ENCODE results near the gene STARD8. TPM values are rescaled to one million over a fixed set of nuclear protein-coding genes. Genes with fewer than 3 reads are reported as not detected.

The STARD8 gene
- total RNA-seq, 1 donor from 2014 or later = 9.9 TPM

- DNase-seq (ENCODE audit: extremely low spot score, unreplicated experiment) = no peak
- Mint-ChIP-seq H3K27me3 (no peaks in the 10 kb centered on the region), H3K4me1 (ENCODE audit: unreplicated experiment) (peaks cover 30% of the 10 kb centered on the region), H3K4me3 (no peak overlapping the region), H3K27ac (no peak overlapping the region), H3K9me3 (peaks cover 10% of the 10 kb centered on the region), H3K36me3 (no peaks in the 10 kb centered on the region)
- no peak for TF ChIP-seq CTCF (conservative IDR thresholded peaks at IDR 0.05)
Measured at GRCh38 chrX:68671221-68671620, 23.8 kb downstream of the STARD8 start.

DNA sequence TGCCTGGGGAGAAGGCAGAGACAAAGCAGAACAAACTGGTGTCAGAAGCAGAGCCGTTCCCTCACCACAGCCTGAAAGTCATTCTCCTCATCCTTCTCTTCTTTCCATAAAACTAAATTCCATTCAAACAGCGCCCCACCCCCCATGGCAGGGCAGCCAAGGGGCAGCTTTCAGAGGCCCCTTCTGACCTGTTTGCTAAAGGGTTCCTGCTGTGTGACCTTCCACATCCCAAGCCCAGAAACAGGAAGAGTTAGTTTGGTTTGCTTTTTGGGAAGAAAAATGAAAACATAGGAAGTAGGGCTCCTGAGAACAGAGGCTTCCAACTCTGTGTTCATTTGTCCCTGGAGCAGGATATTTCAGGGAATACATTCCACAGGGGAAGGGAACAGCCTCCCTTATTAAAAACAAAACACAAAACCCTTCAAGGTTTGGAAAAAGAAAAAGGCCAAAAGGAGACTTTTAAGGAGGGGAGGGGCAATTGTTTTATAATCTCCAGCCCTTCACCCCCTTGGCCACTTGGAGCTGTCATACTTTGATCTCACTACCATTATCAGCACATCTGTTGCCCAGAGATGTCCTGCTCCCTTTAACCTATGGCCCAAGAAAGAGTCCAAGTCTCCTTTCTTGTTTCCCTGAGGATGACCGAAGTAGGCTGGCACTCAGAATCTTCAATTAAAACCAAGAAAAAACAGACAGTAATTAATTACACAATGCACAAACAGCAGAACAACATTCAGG is 25.3 kb downstream of the STARD8 start:
- Mint-ChIP-seq H3K27ac (no peak overlapping the region), H3K36me3 (no peaks in the 10 kb centered on the region), H3K4me1 (ENCODE audit: unreplicated experiment) (peaks cover 30% of the 10 kb centered on the region), H3K4me3 (peak overlapping the region; percentile 14), H3K9me3 (peaks cover 10% of the 10 kb centered on the region), H3K27me3 (no peaks in the 10 kb centered on the region)
- DNase-seq (ENCODE audit: extremely low spot score, unreplicated experiment) = no peak
- no peak for TF ChIP-seq CTCF (conservative IDR thresholded peaks at IDR 0.05)

DNA sequence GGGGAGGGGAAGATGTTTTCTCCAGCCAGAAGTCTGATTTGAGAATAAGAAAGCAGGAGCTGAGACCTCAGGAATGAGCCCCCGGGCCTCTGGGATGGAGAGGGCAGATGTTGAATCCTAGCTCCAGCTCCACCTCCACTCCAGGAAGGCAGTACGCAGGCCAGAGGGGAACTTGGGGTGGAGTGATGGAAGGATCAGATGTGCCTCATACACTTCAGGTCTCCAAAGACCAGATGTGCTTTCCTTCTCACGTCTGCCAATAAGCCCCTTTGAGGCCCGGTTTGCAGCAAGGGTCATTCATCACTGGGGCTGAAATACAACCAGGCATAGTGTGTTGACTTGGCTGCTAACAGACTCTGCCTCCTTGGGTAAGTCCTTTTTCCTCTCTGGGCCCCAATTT is 28.1 kb downstream of the STARD8 start:
- H3K9me3 Mint-ChIP-seq = peaks cover 10% of the 10 kb centered on the region
- DNase-seq (ENCODE audit: extremely low spot score, unreplicated experiment) = no peak
- H3K4me3 Mint-ChIP-seq = no peak overlapping the region
- no peak for TF ChIP-seq CTCF (conservative IDR thresholded peaks at IDR 0.05)
- no peak overlapping the region for H3K27ac Mint-ChIP-seq
- H3K27me3 Mint-ChIP-seq = no peaks in the 10 kb centered on the region
- peaks cover 24% of the 10 kb centered on the region for H3K4me1 Mint-ChIP-seq (ENCODE audit: unreplicated experiment)
- no peaks in the 10 kb centered on the region for H3K36me3 Mint-ChIP-seq

GRCh38 chrX:68676335-68676734 is 28.9 kb downstream of the STARD8 start:
- no peaks in the 10 kb centered on the region for H3K27me3 Mint-ChIP-seq
- no peak for DNase-seq (ENCODE audit: extremely low spot score, unreplicated experiment)
- no peak overlapping the region for H3K27ac Mint-ChIP-seq
- H3K36me3 Mint-ChIP-seq = no peaks in the 10 kb centered on the region
- H3K9me3 Mint-ChIP-seq = peaks cover 5% of the 10 kb centered on the region
- peaks cover 21% of the 10 kb centered on the region for H3K4me1 Mint-ChIP-seq (ENCODE audit: unreplicated experiment)
- TF ChIP-seq CTCF (conservative IDR thresholded peaks at IDR 0.05) = no peak
- no peak overlapping the region for H3K4me3 Mint-ChIP-seq

GRCh38 chrX:68677998-68678397 is 30.5 kb downstream of the STARD8 start:
- peaks cover 11% of the 10 kb centered on the region for H3K4me1 Mint-ChIP-seq (ENCODE audit: unreplicated experiment)
- H3K9me3 Mint-ChIP-seq = no peaks in the 10 kb centered on the region
- no peak for TF ChIP-seq CTCF (conservative IDR thresholded peaks at IDR 0.05)
- H3K4me3 Mint-ChIP-seq = no peak overlapping the region
- H3K27ac Mint-ChIP-seq = no peak overlapping the region
- H3K36me3 Mint-ChIP-seq = no peaks in the 10 kb centered on the region
- no peaks in the 10 kb centered on the region for H3K27me3 Mint-ChIP-seq
- no peak for DNase-seq (ENCODE audit: extremely low spot score, unreplicated experiment)

All from type B pancreatic cell (in vitro differentiated cells).